T47D (cell line): ENCODE data around the gene POMT2.

ENCODE experiments used
- DNase-seq, 2 experiments: peaks; one replicate each; pipeline versions ENCODE4 v3.0.0 to v3.0.0-alpha.2; 2011 to 2012; ENCODE audit warnings: low read depth in 1 of 2, low spot score in 1 of 2
- JUND ChIP-seq: IDR thresholded peaks from 2 replicates; pipeline ENCODE4 v1.6.1; 2012; ENCODE audit warnings: low read depth
- in situ Hi-C: cut with HindIII; loops from 2 replicates; pipeline ENCODE4 v1.10.0; 2016; ENCODE audit warnings: low sequenced_read_pairs, low pct_unique_long_range_greater_than_20kb

POMT2 gene

DNA sequence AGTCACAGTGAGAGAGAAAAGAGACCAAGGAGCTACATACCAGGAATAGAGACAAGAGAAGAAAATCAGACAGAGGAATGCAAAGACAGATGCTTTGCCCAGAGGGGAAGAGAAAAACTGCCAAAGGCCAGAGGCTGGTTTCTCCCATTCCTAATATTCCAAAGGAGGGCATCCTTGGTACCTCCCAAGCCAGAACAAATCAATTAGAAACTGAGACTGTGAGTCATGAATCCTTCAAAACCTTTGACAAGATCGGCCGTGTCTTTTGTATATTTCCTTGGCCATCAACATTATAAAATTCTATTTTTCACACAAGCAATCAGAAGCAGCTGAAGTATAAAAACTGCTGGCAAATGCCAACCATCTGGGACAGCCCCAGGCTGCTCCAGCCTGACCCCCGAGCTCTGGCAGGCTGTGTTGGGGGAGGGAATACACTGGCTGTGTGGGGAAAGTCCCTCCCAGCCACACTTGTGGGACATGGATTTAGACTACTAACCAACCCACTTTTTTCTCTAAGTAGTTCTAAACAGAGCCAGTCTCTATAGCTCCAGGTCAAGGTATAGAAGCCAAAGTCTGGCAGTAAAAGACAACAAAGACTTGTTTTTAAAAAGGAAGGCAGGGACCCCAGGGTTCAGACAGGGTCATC is 13.7 kb downstream of the POMT2 start:
- in situ Hi-C loops, result no loop called here
- no peak for TF ChIP-seq JUND

DNA sequence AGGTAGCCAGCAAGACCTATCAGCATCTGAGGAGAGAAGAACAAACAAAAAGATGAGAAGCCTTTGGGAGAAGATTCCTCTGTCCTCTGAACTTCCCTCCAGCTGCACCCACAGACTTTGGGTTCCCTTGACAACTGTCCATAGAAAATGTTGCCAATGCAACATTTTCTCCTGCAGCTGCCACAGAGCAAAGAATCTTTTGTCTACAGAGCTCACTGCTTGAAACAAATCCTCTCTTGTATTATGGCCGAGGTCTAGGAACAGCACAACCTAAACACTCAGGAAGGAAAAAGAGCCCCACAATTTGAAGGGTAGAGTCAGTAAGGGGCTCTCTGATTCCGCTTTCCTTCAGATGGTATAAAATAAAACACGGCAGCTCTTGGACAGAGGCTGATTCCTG is 14.3 kb downstream of the POMT2 start:
- DNase-seq, result no peak
- TF ChIP-seq JUND, result no peak
- in situ Hi-C loops, result no loop called here

More for the DNA sequence above, 13.7 kb downstream of the POMT2 start:
- DNase-seq, result no peak

DNA sequence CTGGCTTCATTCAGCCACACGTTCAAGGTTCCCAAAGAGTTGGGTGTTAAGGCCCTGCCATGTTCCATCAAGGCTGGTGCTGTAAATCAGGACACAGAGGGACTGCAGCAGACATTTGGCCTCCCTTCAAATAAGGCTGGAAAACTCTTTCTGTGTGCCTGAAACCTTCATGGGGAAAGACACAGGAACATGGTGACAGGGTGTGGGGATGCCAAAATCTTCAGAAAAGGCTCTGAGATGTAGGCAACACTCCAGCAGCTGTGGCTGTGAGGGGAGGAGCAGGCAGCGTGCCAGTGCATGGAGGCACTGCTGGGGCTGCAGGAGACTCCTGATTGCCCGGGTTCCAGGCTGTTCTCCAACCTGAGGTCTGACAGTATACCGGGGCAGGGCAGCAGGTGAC is 15.0 kb downstream of the POMT2 start:
- in situ Hi-C loops, result no loop called here
- no peak for TF ChIP-seq JUND
- DNase-seq, result no peak

DNA sequence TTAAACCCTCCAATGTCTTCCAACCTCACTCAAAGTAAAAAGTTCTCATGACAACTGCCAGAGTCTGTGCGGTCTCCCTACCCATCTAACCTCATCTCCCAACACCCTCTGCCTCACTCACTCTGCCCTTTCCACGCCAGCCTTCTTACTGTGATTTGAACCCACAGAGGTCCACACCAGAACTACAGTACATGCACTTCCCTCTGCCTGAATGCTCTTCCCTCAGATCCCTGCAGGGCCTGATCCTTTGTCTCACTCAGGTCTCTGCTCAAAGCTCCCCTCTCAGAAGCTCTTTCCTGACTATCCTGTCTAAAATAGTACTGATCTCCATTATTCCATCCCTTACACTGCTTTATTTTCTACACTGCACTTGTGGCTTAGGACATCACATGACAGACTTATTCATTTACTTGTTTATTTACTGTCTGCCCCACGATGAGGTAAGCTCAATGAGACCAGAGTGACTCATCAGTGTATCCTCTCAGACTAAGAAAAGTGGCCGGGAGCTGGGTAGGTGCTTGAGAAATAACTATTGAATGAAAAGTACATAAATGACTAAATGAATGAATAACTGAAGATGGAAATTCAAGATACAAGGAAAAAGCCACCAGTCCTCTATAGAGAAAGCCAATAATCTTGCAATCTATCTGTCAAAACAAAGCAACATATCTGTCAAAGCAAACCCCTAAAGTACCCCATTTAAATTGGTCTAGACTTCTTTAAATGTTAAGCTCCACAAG is 17.1 kb downstream of the POMT2 start:
- TF ChIP-seq JUND, result peak; percentile 84
- peak; percentile 62 to 85 for DNase-seq
- in situ Hi-C loops, result no loop called here

DNA sequence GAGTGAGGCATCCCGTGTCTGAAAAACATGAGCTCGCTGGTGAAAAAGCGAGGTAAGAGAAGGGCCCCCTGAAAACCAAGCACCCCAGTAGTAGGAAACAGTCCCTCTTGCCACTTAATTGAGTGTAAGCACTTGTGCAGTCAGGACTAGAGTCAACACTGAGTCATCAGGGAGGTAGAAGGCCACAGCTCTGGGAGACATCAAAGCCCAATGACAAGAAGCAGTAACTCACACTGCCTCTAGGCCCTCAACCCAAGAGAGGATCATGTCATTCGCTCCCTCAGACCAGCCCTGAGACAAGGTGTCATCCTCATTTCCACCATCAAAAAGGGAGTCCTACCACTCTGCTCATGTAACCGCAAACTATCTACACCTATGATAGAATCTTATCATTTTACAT is 17.8 kb downstream of the POMT2 start:
- peak in 1 of 2 experiments; percentile 43 for DNase-seq
- no peak for TF ChIP-seq JUND
- in situ Hi-C loops, result no loop called here

DNA sequence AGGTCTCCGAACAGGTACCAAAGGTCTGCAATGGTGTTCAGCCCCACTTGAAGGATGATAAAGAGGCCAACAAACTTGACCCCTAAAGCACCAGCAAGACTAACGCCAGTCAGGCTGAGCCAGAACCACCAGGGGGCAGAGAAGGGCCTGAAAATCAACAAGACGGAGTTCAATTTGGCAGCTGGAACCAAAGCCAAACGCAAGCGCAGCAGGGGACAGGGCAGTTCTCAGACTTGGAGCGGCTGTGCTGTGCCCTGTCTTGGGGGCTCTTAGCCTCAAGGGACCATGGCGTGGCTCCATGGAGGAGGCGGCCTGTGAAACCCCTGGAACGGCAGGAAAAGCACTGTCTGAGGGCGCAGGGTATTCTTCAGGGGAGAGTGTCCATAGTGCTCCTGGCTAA is 19.6 kb downstream of the POMT2 start:
- in situ Hi-C loops, result no loop called here
- peak; percentile 70 to 89 for DNase-seq
- no peak for TF ChIP-seq JUND

DNA sequence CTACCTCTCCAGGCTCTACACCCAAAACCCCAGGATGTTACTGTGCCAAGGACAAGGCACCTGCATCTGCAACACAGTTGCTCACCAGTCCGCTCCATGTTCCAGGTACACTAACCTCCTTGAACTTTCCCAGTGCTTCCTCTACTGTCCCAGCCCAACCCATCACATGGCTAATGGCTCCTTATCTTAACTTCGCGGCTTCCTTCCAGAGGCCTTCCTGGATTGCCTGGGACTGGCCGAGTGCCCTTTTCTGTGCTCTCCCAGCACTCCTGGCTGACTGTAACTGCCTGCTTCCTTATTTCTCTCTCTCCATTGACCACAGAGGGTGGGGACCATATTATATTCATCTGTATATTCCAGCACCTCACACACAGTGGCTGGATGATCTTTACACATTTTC is 20.9 kb downstream of the POMT2 start:
- TF ChIP-seq JUND, result no peak
- in situ Hi-C loops, result no loop called here
- DNase-seq, result no peak

DNA sequence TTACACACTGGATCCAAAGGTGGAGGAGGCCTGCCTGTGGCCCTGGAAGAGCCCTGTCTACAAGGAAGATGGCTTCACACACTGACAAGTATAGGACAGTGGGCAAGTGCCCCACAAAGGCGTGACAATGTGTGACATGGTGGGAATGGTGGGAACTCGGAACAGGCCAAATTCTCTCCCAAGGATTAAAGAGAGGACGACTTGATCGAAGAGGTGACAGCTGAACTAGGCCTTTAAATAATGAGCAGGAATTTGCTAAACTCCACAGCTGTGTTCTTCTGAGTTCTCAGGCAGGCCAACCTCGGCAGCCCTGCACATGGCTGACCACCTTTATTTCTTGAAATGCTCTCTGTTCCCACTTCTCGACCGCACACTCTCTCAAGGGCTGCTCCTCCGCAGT is 23.8 kb downstream of the POMT2 start:
- TF ChIP-seq JUND, result no peak
- in situ Hi-C loops, result no loop called here
- DNase-seq, result no peak

DNA sequence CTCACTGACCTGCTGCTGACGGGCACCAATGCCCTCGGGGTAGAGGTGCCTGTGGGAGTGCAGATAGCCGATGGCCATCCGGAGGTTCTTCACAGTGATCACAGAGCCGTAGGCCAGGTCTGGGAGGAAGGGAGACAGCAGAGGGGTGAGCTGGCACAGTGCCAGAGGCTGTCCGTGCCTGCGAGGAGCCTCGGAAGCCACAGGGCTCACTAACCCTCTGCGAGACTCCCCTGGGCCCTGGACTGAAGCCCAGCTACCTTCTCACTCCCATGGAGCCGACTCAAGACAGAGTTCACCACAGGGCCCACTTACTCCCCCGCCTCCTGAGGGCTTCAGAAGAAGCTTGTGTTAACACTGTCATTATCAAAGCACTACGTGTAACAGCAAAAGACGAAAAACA is 24.5 kb downstream of the POMT2 start:
- no peak for DNase-seq
- in situ Hi-C loops, result no loop called here
- no peak for TF ChIP-seq JUND

DNA sequence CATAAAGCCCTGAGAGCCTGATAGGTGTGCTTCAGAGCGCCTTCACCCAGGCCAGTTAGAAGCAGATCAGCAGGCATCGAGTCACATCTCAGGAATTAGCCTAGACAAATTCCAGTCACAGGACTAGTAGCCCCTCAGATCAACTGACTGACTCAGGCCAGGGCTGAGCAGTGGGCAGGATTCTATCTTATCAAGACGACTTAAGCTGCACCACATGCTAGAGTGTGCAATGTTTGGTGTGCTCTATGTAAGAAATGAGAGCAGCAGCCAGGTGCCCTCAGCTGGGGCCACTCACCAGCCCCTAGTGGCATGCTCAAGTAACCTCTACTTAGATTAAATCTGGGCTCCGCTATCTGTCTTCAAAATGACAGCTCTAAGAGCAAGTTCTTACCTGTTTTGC is 30.0 kb downstream of the POMT2 start:
- no peak for TF ChIP-seq JUND
- DNase-seq, result no peak
- in situ Hi-C loops, result no loop called here

DNA sequence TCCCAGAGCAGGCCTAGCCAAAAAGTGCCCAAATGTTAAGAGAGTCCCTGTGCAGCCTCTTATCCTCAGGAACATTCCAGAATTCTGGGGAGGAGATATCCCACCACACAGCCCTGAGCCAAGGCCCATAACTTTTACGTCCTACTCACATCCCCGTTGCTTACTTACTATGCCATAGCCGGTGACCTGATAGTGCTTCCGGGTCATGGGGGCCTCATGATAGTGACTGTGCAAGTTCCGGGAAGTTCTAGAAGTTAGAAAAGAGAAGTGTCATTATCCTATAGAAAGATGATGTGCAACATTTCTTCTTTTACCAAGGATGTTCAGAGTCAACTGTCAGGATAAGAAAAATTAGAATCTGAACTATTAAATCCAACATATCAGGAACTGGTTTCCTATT is 34.1 kb downstream of the POMT2 start:
- TF ChIP-seq JUND, result no peak
- in situ Hi-C loops, result no loop called here
- no peak for DNase-seq

DNA sequence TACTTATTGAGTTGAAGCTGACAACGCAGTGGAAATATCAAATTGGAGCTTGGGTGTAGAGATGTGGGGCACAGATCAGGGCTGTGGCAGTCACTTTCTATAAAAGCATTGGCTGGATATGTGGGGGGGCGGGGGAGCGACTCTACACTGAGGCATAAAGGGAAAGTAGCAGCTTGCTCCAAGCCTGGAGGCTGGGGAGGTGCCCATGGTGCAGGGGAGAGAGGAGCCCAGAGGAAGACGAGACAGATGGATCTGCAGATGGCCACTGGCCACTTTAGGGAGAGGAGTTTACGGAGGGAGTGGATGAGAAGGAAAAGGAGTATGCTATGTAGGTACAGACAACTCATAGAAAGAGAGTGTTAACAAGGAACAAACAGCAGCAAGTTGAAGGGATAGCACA is 36.2 kb downstream of the POMT2 start:
- TF ChIP-seq JUND, result no peak
- in situ Hi-C loops, result no loop called here

DNA sequence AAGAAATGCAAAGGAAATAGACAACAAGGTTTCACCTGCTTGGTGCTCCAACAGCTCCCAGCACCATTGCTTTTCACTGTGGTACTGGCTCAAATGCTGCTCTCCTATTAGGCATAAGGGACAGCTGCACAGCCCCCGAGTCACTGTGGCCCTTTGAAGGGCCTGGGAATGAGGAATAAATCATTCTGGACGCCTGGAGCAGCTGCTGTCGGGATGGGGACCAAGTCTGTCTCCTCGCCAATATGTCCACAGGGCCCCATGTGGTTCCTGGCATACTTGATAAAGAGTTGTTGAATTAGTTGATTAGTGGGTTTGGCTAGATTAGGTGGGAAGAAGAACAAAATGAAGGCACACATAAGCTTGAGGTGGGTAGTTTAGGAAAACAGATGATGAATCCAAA is 36.6 kb downstream of the POMT2 start:
- in situ Hi-C loops, result no loop called here

More for the DNA sequence above, 36.2 kb downstream of the POMT2 start:
- DNase-seq, result no peak

More for the DNA sequence above, 36.6 kb downstream of the POMT2 start:
- DNase-seq, result no peak
- TF ChIP-seq JUND, result no peak
